CD14-positive monocyte (primary cell): ENCODE measurements around the gene LGALS1. TPM values are rescaled to one million over a fixed set of nuclear protein-coding genes. Genes with fewer than 3 reads are reported as not detected.

ENCODE experiments used
- DNase-seq, 3 donors: peaks; one replicate each; pipeline ENCODE4 v3.0.0-alpha.2; 2011 to 2022
- H2AFZ ChIP-seq: 2 replicates; pipeline ENCODE4 v1.6.0; 2012; ENCODE audit warnings: mild to moderate bottlenecking, low read depth, low read length, inconsistent platforms; ENCODE audit not compliant: insufficient read depth, poor library complexity, severe bottlenecking
- H3K27ac ChIP-seq, 2 donors: 1 replicate in 1 of 2; 2 replicates in 1 of 2; pipeline ENCODE4 v1.5.1; 2012 to 2013; ENCODE audit warnings: low read length in 2 of 2, control low read depth in 1 of 2, inconsistent platforms in 1 of 2, low read depth in 1 of 2, mild to moderate bottlenecking in 1 of 2
- H3K27me3 ChIP-seq, 2 donors: one replicate each; pipeline versions ENCODE4 v1.6.0 to v1.6.1; 2011 to 2013; ENCODE audit warnings: low read length in 2 of 2; ENCODE audit not compliant: control insufficient read depth in 2 of 2, insufficient read depth in 2 of 2
- H3K36me3 ChIP-seq, 2 donors: replicated peaks in 1 of 2; 1 replicate in 1 of 2; 2 replicates in 1 of 2; pipeline versions ENCODE4 v1.5.1 to v1.6.1; 2012 to 2013; ENCODE audit warnings: low read length in 2 of 2, control low read depth in 1 of 2, inconsistent platforms in 1 of 2, mild to moderate bottlenecking in 1 of 2; ENCODE audit not compliant: insufficient read depth in 2 of 2, control insufficient read depth in 1 of 2
- H3K4me1 ChIP-seq, 2 donors: 1 replicate in 1 of 2; 2 replicates in 1 of 2; pipeline versions ENCODE4 v1.5.1 to v1.6.1; 2012 to 2013; ENCODE audit warnings: low read length in 2 of 2, control low read depth in 1 of 2, inconsistent platforms in 1 of 2, mild to moderate bottlenecking in 1 of 2, moderate library complexity in 1 of 2; ENCODE audit not compliant: insufficient read depth in 2 of 2, control insufficient read depth in 1 of 2
- H3K4me2 ChIP-seq: replicated peaks from 2 replicates; pipeline ENCODE3; 2012; ENCODE audit warnings: low read length, moderate library complexity, mild to moderate bottlenecking; ENCODE audit not compliant: poor library complexity, severe bottlenecking; ENCODE audit errors: extremely low read depth
- H3K4me3 ChIP-seq, 3 experiments: fragments of 200-600 bp in 1 of 3; sonication (generic) in 1 of 3; replicated peaks in 1 of 3; 1 replicate in 2 of 3; 2 replicates in 1 of 3; pipeline ENCODE4 v1.5.1; 2011 to 2013; ENCODE audit warnings: low read length in 3 of 3, mild to moderate bottlenecking in 3 of 3, control low read depth in 2 of 3, low read depth in 2 of 3, inconsistent platforms in 1 of 3, moderate library complexity in 1 of 3
- H3K79me2 ChIP-seq: 2 replicates; pipeline ENCODE4 v1.6.0; 2012; ENCODE audit warnings: mild to moderate bottlenecking, control low read depth, inconsistent platforms, low read length, moderate library complexity; ENCODE audit not compliant: insufficient read depth
- H3K9ac ChIP-seq: 2 replicates; pipeline ENCODE4 v1.6.0; 2017; ENCODE audit warnings: low read length, mild to moderate bottlenecking; ENCODE audit not compliant: insufficient read depth, poor library complexity, severe bottlenecking
- H3K9me3 ChIP-seq, 2 donors: replicated peaks in 1 of 2; 1 replicate in 1 of 2; 2 replicates in 1 of 2; pipeline versions ENCODE4 v1.5.1 to v1.6.1; 2012 to 2013; ENCODE audit warnings: low read length in 2 of 2, control low read depth in 1 of 2; ENCODE audit not compliant: control insufficient read depth in 1 of 2, insufficient read depth in 1 of 2
- H4K20me1 ChIP-seq: 2 replicates; pipeline ENCODE4 v1.6.0; 2012; ENCODE audit warnings: mild to moderate bottlenecking, low read length, control low read depth, moderate library complexity; ENCODE audit not compliant: insufficient read depth
- H3K27ac Mint-ChIP-seq, 7 donors: one replicate each; pipeline ENCODE4 v1.8.0; 2020; ENCODE audit warnings: mild to moderate bottlenecking in 7 of 7, mixed read lengths in 7 of 7, moderate library complexity in 6 of 7, inconsistent platforms in 2 of 7
- H3K27me3 Mint-ChIP-seq, 3 donors: one replicate each; pipeline ENCODE4 v1.8.0; 2021 to 2022; ENCODE audit warnings: low read depth in 3 of 3, mild to moderate bottlenecking in 3 of 3, mixed read lengths in 3 of 3, moderate library complexity in 3 of 3, inconsistent platforms in 1 of 3
- H3K36me3 Mint-ChIP-seq, 2 donors: one replicate each; pipeline ENCODE4 v1.8.0; 2020; ENCODE audit warnings: mixed read lengths in 2 of 2, inconsistent platforms in 1 of 2, mild to moderate bottlenecking in 1 of 2
- H3K4me1 Mint-ChIP-seq: one replicate; pipeline ENCODE4 v1.8.0; 2020; ENCODE audit warnings: mild to moderate bottlenecking, mixed read lengths
- H3K4me3 Mint-ChIP-seq, 2 donors: one replicate each; pipeline ENCODE4 v1.8.0; 2020; ENCODE audit warnings: mild to moderate bottlenecking in 2 of 2, mixed read lengths in 2 of 2, moderate library complexity in 1 of 2
- H3K9me3 Mint-ChIP-seq, 7 donors: one replicate each; pipeline ENCODE4 v1.8.0; 2020 to 2022; ENCODE audit warnings: mixed read lengths in 7 of 7, mild to moderate bottlenecking in 6 of 7, moderate library complexity in 6 of 7, inconsistent platforms in 2 of 7
- WGBS: methylation state at CpG from one replicate; pipeline ENCODE4 v1.1.5; 2013; ENCODE audit warnings: missing lambda C conversion rate; ENCODE audit not compliant: insufficient coverage; 5-methylcytosine and 5-hydroxymethylcytosine counted together
- intact Hi-C, 2 donors: fragments of 100-400 bp; cut with micrococcal nuclease; formaldehyde crosslinking; loops; one replicate each; pipeline versions ENCODE4 v1.15.0 to v1.15.1; 2023
- polyA plus RNA-seq, 3 donors: library from polyadenylated mRNA; depleted of rRNA in 1 of 3; unstranded in 2 of 3; stranded (reverse) in 1 of 3; fragments of 300-500 nt in 2 of 3; fragments of >200 nt in 1 of 3; fragmentation: Illumina TruSeq in 2 of 3; gene quantifications; 1 replicate in 2 of 3; 2 replicates in 1 of 3; pipeline ENCODE4 v1.2.3, GENCODE V29; 2012 to 2021
- TF ChIP-seq, protein P1 (sequence below): fragments of 200-600 bp; IDR thresholded peaks from one replicate; pipeline ENCODE4 v1.8.0; 2022; ENCODE audit warnings: antibody characterized with exemption, mild to moderate bottlenecking

LGALS1 gene
- polyA plus RNA-seq, 3 donors, result 1,719 to 2,320 (median 1,844) TPM

DNA sequence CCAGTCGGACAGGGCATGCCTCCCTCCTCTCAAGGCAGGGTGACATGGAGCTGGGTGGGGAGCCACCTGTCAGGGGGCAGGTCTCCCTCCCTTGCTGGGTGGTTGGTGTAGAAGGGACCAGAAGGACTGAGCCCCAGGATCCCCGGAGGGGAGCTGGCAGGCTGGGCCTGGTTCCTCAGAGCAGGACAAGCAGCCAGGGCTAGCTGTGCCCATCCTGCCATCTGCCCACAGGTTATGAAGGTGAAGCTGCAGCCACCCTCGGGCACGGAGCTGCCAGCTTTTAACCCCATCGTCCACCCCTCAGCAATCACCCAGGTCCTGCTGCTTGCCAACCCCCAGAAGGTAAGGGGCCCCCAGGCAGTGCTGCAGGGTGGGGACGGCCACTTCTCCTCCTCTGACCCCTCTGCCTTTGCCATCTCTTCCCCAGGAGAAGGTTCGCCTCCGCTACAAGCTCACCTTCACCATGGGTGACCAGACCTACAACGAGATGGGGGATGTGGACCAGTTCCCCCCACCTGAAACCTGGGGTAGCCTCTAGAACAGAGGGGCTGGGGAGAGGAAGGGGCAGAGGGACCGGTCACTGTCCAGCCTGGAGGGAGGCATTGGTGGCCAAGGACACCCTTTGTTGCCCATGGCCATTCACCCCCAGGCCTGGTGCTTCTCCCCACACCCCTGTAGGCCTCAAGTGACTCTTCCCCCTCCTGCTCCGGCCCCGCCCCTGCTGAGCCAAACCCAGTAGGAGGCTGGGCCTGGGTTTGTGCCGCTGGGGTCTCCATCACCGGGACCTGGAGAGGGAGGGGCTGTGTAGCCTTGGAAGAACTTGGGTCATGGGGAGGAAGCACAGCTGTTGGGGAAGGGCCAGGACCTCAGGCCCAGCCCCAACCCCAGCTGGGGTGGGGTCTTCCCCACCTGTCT is 43.0 kb upstream of the LGALS1 start:
- intact Hi-C loops, result no loop called here
- H2AFZ ChIP-seq, result peak overlapping the region; percentile 44
- peak overlapping the region; percentile 67 for H3K9ac ChIP-seq
- H3K4me2 ChIP-seq, result peak overlapping the region; percentile 75
- Mint-ChIP-seq H3K9me3 (no peaks in the 10 kb centered on the region), H3K4me1 (peaks cover 75% of the 10 kb centered on the region), H3K27me3 (peaks cover 0 to 2% (median 0%) of the 10 kb centered on the region in 3 donors), H3K27ac (peak overlapping the region; percentile 96 to 99 (median 98)), H3K36me3 (peaks cover 30 to 43% of the 10 kb centered on the region in 2 donors), H3K4me3 (peak overlapping the region in 1 of 2 donors; percentile 82)
- H3K27me3 ChIP-seq, result no peaks in the 10 kb centered on the region
- H3K4me1 ChIP-seq, result peaks cover 68 to 71% of the 10 kb centered on the region in 2 donors
- H3K27ac ChIP-seq, result peak overlapping the region; percentile 89 to 93
- no peaks in the 10 kb centered on the region for H4K20me1 ChIP-seq
- no peaks in the 10 kb centered on the region for H3K9me3 ChIP-seq
- DNase-seq, result no peak
- WGBS, result 67% methylated on average over 3 of the region's 14 CpGs
- TF ChIP-seq, protein P1, sequence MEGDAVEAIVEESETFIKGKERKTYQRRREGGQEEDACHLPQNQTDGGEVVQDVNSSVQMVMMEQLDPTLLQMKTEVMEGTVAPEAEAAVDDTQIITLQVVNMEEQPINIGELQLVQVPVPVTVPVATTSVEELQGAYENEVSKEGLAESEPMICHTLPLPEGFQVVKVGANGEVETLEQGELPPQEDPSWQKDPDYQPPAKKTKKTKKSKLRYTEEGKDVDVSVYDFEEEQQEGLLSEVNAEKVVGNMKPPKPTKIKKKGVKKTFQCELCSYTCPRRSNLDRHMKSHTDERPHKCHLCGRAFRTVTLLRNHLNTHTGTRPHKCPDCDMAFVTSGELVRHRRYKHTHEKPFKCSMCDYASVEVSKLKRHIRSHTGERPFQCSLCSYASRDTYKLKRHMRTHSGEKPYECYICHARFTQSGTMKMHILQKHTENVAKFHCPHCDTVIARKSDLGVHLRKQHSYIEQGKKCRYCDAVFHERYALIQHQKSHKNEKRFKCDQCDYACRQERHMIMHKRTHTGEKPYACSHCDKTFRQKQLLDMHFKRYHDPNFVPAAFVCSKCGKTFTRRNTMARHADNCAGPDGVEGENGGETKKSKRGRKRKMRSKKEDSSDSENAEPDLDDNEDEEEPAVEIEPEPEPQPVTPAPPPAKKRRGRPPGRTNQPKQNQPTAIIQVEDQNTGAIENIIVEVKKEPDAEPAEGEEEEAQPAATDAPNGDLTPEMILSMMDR, result no peak
- peaks cover 29 to 38% of the 10 kb centered on the region in 2 donors for H3K36me3 ChIP-seq
- peaks cover 30% of the 10 kb centered on the region for H3K79me2 ChIP-seq
- peak overlapping the region in 2 of 3 experiments; percentile 5 to 63 for H3K4me3 ChIP-seq

DNA sequence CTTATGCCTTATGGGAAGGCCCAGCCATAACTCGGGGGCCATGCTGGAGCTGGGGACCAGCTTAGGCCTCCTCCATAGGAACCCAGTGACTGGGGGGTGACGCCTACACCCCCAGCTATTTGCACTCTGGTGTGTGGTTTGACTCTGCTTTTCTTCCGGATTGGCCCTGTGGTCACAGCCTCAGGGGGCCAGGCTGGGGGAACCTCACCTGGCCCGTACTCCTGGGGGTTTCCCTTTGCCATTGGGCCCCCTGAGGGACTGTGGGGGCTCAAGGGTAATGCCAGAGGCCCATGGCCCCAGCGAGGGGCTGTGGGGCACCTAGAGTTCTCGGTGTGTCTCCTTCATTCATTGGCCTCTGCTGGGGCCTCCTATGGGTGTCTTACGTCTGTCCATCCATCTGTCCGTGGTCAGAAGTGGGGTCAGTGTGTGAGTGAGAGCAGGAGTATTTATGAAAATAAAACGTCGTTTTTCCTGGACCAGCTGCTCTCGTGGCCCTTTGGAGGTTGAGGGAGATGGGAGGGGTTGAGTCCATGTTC is 42.3 kb upstream of the LGALS1 start:
- H3K27ac Mint-ChIP-seq, result peak overlapping the region; percentile 96 to 99 (median 98)
- H4K20me1 ChIP-seq, result no peaks in the 10 kb centered on the region
- H3K9me3 ChIP-seq, result no peaks in the 10 kb centered on the region
- WGBS, result 0% methylated on average over 4 of the region's 11 CpGs
- H3K4me3 Mint-ChIP-seq, result peak overlapping the region; percentile 39 to 82
- peak overlapping the region; percentile 44 for H2AFZ ChIP-seq
- intact Hi-C loops, result no loop called here
- H3K36me3 ChIP-seq, result peaks cover 29 to 38% of the 10 kb centered on the region in 2 donors
- peak in 1 of 3 donors; percentile 11 for DNase-seq
- H3K9ac ChIP-seq, result peak overlapping the region; percentile 67
- peaks cover 68 to 71% of the 10 kb centered on the region in 2 donors for H3K4me1 ChIP-seq
- peaks cover 37% of the 10 kb centered on the region for H3K79me2 ChIP-seq
- H3K4me3 ChIP-seq, result peak overlapping the region in 2 of 3 experiments; percentile 5 to 63
- peak overlapping the region; percentile 89 to 93 for H3K27ac ChIP-seq
- H3K27me3 Mint-ChIP-seq, result peaks cover 0 to 2% (median 0%) of the 10 kb centered on the region in 3 donors
- peaks cover 75% of the 10 kb centered on the region for H3K4me1 Mint-ChIP-seq
- peak overlapping the region; percentile 75 for H3K4me2 ChIP-seq
- TF ChIP-seq, protein P1, result no peak
- H3K27me3 ChIP-seq, result no peaks in the 10 kb centered on the region
- peaks cover 30 to 42% of the 10 kb centered on the region in 2 donors for H3K36me3 Mint-ChIP-seq
- no peaks in the 10 kb centered on the region for H3K9me3 Mint-ChIP-seq
